Activated gamma-delta T cell treated with anti-CD3 and anti-CD28 coated beads, Interleukin-2, amount 50 U/mL, for 16 hours (primary cell): ENCODE measurements around the gene LHFPL4.

Experiments
- DNase-seq: peaks from one replicate; pipeline ENCODE4 v3.0.0-alpha.2; 2020; ENCODE audit warnings: low read depth

Gene LHFPL4

GRCh38 chr3:9473496-9474065, 80.0 kb downstream of the LHFPL4 start:
- no peak for DNase-seq

- no peak for DNase-seq
These were observed 83.6 kb downstream of the LHFPL4 start for GRCh38 chr3:9469986-9470385.

DNA sequence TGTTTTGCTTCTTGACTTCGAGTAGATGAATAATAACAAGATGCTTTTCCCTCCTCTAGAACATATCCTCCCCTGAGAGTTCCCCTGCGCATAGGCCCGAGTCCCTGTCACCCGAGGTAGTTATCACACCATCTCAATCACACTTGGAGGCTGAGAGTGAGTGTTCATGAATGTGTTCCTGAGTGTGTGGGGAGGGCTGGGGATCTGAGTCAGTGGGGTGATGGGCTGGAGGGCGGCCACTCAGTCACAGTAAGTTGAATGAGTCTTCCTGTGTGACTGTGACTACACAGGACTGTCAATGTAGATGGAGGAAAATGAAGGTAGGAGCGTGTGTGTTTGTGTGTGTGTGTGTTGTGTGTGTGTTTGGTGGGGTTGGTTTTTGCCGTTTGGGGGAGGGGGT, 85.2 kb downstream of the LHFPL4 start:
- no peak for DNase-seq

- no peak for DNase-seq
These were observed 86.2 kb downstream of the LHFPL4 start for GRCh38 chr3:9467451-9467850.

GRCh38 chr3:9455596-9456131, 98.0 kb downstream of the LHFPL4 start:
- DNase-seq, result no peak

GRCh38 chr3:9452417-9452816, 101.2 kb downstream of the LHFPL4 start:
- no peak for DNase-seq

DNA sequence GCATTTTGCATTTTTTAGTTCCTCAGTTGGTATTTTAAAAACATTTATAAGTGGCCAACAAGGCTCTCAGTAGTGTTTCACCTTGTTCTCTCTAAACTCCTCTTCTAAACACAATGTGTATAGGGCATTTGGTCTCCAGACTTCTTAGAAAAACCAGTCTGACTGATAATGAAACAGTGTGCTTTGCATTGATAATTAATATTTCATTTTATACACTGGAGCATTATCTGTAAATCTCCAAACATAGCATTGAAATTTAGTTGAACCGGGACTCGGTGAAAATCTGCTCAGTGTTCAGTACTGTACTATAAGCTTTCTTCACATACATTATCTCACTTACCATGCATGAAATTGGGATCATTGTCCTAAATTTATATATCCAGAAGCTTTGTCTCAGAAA, 102.6 kb downstream of the LHFPL4 start:
- no peak for DNase-seq

DNA sequence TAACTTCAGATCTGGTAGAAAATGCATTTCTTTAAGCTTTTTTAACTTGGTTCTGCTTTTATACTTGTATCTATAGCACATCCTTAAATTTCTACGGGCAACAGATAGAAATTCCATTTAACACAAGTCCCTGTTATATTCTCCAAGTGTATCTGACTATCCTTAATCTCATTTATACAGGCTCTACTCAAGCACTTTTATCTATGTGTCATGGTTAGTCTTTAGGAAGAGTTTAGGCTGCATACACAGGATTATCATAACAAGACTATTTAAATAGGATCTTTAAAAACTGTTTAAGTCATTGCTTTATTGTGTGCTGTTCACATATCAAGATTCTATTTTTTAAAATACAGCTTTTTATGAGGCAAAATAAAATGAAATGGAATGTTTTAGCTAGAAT, 103.5 kb downstream of the LHFPL4 start:
- DNase-seq, result no peak

DNA sequence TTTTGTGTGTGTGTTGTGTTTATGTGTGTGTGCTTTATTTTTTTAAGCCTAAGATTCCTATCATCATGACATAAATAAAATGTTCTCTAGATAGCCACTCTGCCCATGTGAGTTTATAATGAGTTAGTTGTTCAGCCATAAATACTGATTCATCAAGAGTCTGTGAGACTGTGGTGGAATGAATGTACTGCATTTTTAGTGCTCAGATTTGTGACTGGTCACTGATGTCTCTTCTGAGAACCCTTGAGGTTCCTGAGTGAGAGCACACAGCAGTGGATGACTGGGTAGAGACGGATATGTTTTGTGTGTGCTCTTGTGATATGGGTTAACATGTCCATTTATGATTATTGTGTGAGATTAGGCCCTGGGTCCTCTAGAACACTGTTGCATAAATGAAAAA, 105.0 kb downstream of the LHFPL4 start:
- no peak for DNase-seq
